OCI-M2 (cell line): Measurements from ENCODE around the gene PPP1R18.
"Not testable (repeated sequence)": the region's sequence is repeated elsewhere in the genome, so short reads cannot be mapped to it uniquely, and the experiment has no call there.

ENCODE experiments used
- DNase-seq: peaks from one replicate; lab custom pipeline; 2025; ENCODE audit not compliant: unreplicated experiment; lab: John Stamatoyannopoulos, UW

PPP1R18 gene

DNA sequence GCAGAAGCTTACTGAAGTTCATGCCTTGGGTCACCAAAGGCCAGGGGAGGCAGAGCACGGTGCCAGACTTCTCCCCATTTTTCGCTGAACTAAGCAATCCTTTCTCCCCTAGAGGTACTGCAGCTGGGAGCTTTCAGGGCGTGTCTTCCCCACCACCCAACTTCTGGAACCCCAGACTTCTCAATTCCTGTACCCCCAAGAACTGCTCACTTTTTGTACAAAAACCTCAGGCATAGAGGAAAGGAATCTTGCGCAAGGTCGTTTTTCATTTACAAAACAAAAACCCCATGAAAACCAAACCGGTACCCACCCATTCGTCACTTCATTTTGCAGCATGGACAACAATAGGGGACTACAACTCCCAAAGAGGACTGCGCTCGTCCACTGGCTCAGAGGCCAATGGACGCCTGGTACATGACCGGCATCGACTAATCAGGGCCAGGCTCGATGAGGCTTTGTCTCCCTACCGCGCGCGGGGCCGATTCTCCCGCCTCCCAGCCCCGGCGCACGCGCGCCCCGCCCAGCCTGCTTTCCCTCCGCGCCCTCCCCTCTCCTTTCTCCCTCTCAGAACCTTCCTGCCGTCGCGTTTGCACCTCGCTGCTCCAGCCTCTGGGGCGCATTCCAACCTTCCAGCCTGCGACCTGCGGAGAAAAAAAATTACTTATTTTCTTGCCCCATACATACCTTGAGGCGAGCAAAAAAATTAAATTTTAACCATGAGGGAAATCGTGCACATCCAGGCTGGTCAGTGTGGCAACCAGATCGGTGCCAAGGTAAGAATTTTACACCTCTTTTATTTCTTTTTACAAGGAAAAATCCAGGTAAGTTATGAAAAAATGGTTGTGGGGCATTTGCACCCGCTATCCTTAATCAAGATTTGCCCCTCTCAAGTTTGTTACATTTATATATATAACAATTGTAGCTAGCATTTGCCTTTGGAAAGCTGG lies 33.6 kb upstream of the PPP1R18 start, which contains the start of gene TUBB:
TUBB (plus strand) TSS at position 562 of the 947 bp plus-strand sequence; CDS start at position 717, 155 bp downstream.
- peak; percentile 84 for DNase-seq

DNA sequence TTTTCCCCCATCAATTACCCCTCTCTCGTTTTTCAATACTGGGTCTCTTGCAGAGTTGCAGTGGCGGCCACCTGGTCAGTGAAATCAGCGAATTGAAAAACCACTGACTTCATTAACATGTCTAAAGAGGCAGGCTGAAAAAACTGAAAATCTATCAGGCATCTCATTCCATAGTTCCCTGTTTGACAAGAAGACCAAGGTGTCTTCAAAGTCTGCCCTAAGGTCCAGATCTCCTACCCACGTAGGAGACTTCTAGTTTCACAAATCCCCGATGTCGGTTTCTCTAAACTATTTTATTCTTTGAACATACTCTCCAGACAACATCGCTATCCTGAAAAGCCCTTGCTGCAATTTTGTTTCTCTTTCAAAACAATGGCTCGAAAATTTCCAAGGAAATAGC lies 32.9 kb upstream of the PPP1R18 start:
- no peak for DNase-seq

DNA sequence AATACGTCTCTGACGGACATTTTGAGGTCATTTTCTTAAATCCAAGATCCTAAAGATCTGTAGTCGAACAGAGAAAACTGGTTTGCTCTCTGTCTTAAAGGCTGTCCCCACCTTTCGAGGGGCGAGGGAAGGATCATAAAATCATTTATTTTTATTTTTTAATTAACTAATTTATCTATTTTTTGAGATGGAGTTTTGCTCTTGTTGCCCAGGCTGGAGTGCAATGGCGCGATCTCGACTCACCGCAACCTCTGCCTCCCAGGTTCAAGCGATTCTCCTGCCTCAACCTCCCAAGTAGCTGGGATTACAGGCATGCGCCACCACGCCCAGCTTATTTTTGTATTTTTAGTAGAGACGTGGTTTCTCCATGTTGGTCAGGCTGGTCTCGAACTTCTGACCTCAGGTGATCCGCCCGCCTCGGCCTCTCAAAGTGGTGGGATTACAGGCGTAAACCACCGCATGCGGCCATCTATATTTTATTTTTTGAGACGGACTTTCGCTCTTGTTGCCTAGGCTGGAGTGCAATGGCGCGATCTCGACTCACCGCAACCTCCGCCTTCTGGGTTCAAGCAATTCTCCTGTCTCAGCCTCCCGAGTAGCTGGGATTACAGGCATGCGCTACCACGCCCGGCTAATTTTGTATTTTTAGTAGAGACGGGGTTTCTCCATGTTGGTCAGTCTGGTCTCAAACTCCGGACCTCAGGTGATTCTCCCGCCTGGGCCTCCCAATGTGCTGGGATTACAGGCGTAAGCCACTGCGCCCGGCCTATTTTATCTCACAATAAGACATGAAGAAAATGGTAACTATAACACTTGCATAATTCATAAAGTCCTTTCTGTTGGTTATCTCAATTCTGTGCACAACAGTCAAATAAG lies 31.6 kb upstream of the PPP1R18 start:
- not testable (repeated sequence) for DNase-seq

DNA sequence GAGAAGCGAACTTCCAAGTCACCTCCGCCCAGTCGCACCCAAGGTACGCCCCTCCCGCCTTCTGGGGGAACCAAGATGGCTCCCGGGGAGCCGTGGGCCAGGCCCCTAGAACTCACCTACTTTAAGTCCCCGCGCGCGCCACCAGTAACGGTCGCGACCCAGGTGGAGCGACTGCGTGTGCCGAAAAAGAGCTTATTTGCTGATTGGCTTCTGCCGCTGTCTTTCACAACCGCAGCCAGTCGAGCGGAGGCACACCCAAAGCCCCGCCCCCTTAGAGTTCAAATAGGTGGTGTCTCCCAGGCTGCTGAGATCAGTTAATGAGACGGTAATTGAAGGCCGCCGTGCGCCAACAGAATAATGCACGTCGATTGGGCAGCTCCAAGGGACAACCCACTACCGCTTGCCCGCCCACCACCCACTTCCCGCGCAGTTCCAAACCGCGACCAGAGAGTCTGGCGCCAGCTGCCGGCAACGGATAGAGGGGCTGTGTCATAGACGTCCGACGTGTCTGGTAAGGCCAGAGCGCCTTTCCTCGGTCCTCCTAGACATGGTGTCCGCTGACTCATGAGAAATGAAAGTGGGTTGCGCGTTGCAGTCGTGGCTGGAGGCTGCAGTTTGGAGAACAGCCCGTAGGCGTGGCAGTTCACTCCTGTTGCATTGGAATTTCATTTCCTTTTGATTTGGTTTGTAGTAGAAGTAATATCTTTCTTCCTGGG lies 30.8 kb upstream of the PPP1R18 start, which contains the start of gene MDC1:
MDC1 (minus strand) TSS at position 153 of the 716 bp plus-strand sequence. CDS start 2,106 bp downstream, outside the sequence.
- peak; percentile 95 for DNase-seq

DNA sequence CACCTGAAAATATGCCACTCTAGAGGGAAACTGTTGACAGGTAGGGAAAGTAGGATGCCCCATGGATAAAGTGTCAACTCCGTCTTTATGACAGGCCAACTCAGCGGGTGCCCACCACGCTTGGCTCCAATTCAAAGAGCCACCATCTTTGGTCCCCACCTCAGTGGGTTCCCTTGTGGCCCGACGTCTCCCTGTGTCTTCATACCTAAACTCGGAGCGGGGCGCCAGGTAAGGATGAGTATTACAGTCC lies 30.4 kb upstream of the PPP1R18 start:
- no peak for DNase-seq

DNA sequence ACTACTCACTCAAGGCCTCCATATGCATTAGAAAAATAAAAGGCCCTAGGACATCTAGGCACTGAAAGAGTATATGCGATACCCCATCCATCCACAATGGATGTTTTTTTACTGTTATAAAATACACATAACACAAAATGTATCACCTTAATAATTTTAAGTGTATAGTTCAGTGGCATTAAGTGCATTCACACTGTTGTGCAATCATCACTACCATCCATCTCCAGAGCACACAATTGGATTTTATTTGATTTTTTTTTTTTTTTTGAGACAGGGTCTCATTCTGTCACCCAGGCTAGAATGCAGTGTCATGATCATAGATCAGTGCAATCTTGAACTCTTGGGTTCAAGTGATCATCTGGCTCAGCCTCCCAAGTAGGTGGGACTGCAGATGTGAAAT lies 27.8 kb upstream of the PPP1R18 start:
- no peak for DNase-seq

DNA sequence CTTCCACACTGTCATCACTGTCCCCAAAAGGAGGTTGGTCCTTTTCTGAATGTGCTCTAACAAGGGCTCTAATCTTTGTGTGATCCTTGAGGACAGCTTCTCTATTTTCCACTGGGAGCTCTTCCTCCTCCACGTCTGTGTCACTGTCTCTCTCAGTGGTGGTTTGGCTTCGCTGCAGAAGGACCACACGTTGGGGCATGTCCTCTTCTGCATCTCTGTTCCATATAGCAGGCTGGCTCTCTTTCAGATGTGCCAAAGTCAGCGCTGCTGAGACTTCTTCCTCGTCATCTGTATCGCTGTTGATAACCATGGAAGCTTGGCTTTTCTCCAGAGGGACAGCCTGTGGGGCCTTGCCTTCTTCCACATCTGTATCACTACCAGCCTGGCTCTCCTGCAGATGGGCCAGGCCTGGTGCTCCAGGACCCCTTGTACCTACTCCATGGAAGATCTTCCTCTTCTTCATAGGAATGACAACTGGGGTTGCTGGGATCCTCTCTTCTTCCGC lies 26.0 kb upstream of the PPP1R18 start:
- no peak for DNase-seq

DNA sequence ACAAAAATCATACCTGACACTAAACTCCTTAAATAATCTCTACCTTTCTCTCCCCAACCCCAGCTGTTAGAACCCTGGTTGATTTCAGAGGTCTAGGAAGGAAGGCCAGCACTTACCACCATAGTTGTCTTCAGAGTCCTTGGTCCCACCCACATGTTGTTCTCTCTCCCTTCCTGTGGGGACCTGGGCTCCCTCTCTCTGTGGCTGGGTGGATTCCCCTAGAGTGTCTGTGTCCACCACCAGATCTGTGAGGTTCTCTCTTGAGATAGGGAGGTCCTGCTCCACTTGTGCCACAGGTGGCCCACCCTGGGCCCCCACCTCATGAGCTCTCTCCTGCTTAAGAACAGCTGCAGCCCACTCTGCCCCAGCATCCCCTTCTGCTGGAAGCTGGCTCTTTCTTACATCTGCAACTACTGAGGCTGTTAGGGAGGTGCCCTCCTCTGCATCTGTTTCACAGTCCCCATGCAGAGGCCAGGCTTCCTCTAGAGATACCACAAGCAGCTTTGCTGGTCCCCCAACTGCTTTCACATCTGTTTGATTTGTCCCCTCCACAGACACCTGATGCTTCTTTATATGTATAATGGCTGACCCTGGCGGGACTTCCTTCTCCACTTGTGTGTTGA lies 25.4 kb upstream of the PPP1R18 start:
- no peak for DNase-seq

DNA sequence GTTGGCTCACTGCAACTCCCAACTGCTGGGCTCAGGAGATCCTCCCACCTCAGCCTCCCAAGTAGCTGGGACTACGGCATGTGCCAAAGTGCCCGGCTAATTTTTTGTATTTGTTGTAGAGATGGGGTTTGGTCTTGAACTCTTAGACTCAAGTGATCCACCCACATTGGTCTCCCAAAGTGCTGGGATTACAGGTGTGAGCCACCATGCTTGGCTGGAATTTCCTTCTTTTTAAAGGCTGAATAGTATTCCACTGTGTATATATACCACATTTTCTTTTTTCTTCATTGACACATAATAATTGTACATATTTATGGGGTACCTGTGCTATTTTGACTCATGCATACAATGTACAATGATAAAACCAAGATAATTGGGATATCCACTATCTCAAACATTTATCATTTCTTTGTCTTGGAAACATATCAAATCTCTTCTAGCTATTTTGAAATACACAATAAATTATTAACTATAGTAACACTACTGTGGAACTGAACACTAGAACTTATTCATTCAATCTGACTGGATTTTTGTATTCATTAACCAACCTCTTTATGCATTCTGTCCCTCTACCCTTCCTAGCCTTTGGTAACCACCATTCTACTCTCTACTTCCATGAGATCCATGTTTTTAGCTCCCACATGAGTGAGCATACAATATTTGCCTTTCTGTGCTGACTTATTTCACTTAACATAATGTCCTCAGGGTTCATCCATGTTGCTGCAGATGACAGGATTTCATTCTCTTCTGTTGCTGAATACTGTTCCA lies 22.8 kb upstream of the PPP1R18 start:
- no peak for DNase-seq

DNA sequence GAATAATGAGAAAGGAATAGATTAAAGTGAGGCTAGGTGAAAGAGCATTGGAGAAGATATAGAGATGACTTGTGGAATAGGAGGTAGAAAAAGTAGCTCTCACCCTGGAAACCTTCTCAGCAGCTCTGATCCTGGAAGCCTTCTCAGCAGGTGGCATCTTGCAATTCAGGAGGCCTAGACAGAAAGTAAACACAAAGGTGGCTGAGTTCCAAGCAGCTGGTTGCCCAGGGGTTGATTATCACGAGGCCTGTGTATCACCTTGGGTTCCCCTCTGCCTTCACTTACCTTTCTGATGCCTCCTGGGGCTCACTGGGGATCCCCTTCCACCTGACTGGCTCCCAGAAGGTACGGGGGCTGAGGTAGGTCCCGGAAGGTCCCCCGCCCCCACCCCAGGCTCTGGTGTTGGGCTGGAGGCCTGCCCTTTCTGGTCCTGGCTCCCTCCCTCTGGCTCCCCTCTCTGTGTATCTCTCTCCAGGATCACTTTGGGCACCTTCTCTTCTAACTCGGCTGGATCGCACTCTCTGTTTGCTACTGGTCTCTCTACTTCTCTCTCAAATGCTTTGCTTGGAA lies 20.9 kb upstream of the PPP1R18 start:
- no peak for DNase-seq

DNA sequence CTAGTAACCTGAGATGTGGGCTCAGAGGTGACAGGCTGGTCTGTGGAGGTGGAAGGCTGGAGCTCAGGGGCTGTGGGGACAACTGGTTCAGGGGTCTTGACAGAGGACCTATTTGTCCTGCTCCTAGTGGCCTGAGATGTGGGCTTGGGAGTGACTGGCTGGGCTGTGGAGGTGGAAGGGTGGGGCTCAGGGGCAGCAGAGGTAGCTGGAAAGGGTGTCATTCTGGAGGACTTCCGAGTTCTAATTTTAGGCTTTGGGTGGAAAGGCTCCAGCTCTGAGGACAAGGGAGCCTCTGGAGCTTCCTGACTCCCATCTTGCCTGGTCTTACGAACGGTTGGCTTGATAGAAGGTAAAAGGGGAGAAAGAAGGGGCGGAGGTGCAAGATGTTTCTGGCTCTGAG lies 19.2 kb upstream of the PPP1R18 start:
- DNase-seq: no peak

DNA sequence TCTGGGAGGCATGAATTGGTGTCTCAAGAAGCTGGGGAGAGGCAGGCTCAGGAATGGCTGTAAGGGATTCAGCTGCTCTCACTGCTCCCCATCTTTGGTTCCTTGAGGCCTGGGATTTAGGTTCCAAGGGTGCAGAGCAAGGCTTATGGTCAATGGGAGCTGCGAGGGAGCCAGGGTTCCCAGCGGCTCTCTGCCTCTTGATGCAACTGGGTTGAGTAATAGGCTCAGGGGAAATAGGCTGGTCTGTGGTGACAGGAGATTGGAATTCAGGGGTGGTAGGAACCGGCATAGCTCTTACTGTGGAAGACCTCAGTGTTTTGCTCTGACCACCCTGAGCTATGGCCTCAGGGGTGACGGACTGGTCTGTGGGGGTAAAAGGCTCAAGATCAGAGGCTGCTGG lies 17.4 kb upstream of the PPP1R18 start:
- no peak for DNase-seq

DNA sequence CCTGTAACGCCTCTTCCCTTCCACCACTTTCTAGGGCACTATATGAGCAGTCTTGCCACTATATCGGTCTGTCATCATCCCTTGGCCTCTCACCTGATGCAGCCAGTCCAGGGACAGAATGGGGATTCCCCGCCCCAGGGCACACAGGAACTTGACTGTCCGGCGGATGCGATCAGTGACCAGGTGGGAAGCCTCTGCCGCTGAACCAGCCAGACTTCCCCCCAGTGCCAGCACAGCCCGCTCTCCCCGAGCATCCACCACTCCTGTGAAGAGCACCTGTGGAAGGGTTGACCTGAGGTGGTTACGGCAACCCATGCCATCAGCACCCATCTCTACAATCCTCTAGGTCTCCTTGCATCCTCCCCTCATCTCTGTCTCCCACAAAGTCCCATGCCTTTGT lies 16.6 kb upstream of the PPP1R18 start:
- DNase-seq: no peak

DNA sequence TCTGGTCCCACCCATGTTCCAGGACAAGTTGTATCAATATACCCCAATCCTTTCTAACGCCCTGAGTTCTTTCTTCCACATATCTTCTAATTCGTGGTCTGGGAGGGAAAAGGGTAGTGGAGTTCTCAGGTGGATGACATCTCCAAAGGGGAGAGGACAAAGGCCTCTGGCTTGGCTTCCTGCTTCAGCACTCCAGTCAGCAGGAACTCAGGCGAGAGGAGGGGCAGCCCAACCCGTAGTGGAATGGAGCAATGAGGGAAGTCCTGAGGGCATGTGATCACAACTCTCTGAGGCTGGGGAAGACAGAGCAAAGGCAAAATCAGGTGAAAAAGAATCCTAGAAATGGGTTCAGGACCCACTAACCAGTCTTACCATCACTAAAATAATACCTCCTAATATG lies 13.9 kb upstream of the PPP1R18 start:
- no peak for DNase-seq

DNA sequence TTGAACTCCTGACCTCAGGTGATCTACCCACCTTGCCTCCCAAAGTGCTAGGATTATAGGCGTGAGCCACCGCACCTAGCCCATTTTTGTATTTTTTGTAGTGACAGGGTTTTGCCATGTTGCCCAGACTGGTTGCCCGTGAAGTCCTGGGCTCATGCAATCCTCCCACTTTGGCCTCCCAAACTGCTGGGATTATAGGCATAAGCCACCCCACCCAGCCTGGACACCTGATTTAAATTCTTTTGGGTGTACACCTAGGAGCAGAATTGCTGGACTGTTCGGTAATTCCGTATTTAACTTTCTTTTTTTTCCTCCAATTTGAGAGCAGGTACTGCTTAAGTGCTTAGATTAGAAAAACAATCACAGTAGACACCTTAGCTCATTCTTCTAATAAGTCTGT lies 10.0 kb upstream of the PPP1R18 start:
- DNase-seq: no peak

DNA sequence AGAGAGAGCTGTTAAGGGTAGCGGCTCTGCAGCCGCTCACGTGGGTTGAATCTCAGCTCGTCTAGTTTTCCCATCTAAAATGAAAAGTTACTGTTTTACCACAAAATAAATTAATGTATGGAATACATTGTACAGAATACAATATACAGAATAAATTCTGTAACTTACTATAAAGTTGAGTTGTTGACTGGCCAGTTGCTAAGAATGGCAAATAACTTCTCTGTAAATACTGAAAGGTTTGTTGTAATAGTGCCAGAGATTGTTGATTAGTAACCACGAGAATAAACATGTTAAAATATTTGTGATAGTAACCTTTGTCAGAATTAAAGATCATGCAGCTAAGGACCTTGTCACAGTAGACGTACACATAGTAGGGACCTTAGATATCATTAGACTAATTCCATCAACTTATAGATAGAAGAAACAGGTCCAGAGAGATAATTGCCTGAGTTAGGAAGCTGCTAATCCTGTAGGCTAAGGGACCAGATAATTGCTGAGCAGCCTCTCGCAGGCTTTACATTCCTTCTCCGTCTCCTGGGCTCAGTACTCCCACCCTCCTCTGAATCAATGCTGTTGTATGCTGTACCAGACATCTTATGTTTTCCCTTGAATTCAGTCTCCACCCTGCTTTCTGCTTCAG lies 4.9 kb upstream of the PPP1R18 start:
- no peak for DNase-seq

DNA sequence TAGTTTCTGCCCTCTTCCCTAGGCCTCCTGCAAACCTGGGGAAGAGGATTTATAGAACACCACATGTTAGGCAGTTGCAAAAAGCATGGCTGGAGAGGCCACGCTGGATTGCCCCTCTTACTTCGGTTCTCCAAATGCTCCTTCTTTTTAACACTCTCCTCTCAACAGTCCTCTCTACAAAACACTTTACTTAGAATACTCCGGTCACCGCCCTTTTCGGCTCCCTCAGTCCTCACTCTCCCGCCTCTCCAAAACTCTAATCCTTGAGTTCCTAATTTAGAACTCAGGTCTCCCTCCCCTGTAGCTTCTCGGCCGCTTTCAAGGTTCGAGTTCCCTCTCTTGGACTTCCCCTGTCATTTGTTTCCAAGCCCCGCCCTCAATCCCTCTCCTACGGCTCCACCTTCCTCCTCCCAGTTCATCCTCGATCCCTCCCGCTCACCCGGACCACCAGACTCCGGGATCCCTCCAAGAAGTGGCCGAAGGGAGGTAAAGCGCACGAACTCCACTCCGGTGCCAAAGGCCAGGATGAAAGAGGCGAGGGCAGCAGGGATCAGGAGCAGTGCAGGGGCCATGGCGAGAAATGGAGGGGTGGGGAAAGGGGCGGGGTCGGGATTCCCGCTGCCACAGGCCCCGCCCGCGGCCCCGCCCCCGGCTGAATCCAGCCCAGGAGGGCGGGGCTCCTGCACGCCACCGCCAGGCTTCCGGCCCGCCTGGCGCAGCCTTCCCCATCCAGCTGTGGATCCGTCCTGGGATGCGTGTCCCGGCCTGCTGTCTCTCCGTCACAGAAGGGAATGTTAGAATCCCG lies 4.2 kb upstream of the PPP1R18 start, which contains the start of gene NRM:
NRM (minus strand) TSS at position 582 of the 805 bp plus-strand sequence; CDS start at position 572, 10 bp downstream.
- peak; percentile 92 for DNase-seq

DNA sequence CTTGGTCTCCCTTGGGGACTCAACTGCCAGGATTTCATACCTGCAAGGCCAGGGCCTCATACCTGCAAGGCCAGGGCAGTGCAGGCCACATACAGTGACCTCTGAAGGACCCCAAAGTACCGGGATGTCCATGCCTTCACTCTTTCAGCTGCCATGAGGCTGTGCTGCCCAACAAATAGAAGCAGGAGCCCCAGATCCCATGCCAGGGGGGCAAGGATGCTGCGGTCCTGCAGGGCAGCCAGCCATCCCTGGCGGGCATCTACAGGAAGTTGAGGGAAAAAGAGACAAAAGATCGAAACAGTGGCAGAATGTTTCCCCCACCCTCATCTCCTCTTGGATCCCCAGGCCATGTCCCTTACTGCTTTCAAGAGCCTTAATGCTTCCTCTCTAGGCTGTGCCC lies 3.5 kb upstream of the PPP1R18 start:
- no peak for DNase-seq
